Neural progenitor cell (in vitro differentiated cells): ENCODE results near the gene ARAP2. TPM values are rescaled to one million over a fixed set of nuclear protein-coding genes. Genes with fewer than 3 reads are reported as not detected.
A peak's percentile ranks its signal among the peaks of the same experiment; 100 is the strongest.

Experiments used
- DNase-seq: peaks from one replicate; pipeline ENCODE4 v3.0.0-alpha.2; 2016; ENCODE audit warnings: low spot score
- H2AFZ ChIP-seq: fragments of 200-600 bp; sonication (generic); replicated peaks from 2 replicates; pipeline ENCODE4 v1.6.1; 2016; ENCODE audit warnings: antibody characterized with exemption
- H3F3A ChIP-seq: fragments of 200-600 bp; sonication (generic); 2 replicates; pipeline ENCODE4 v1.6.1; 2016; ENCODE audit warnings: antibody characterized with exemption, low read depth
- H3K27ac ChIP-seq: fragments of 200-600 bp; sonication (generic); 2 replicates; pipeline ENCODE4 v1.5.1; 2016; ENCODE audit warnings: mild to moderate bottlenecking
- H3K27me3 ChIP-seq: fragments of 200-600 bp; sonication (generic); 2 replicates; pipeline ENCODE4 v1.6.1; 2016; ENCODE audit warnings: mild to moderate bottlenecking, moderate library complexity
- H3K36me3 ChIP-seq: fragments of 200-600 bp; sonication (generic); 2 replicates; pipeline ENCODE4 v1.5.1; 2016
- H3K4me1 ChIP-seq: fragments of 200-600 bp; sonication (generic); 2 replicates; pipeline ENCODE4 v1.6.1; 2016; ENCODE audit warnings: mixed run types
- H3K4me2 ChIP-seq: fragments of 200-600 bp; sonication (generic); 2 replicates; pipeline ENCODE4 v1.6.1; 2016
- H3K4me3 ChIP-seq: fragments of 200-600 bp; sonication (generic); 2 replicates; pipeline ENCODE4 v1.5.1; 2016
- H3K79me2 ChIP-seq: fragments of 200-600 bp; sonication (generic); 2 replicates; pipeline ENCODE4 v1.6.1; 2016; ENCODE audit warnings: low read depth
- H3K9ac ChIP-seq: fragments of 200-600 bp; sonication (generic); 2 replicates; pipeline ENCODE4 v1.6.1; 2016
- H3K9me3 ChIP-seq: fragments of 200-600 bp; sonication (generic); 2 replicates; pipeline ENCODE4 v1.5.1; 2016; ENCODE audit warnings: low read depth
- H4K20me1 ChIP-seq: fragments of 200-600 bp; sonication (generic); 2 replicates; pipeline ENCODE4 v1.6.1; 2016; ENCODE audit warnings: low read depth
- H3K27ac Mint-ChIP-seq: 3 replicates; pipeline ENCODE4 v1.8.0; 2021; ENCODE audit warnings: mixed read lengths
- H3K27me3 Mint-ChIP-seq: 2 replicates; pipeline ENCODE4 v1.8.0; 2022; ENCODE audit warnings: low read depth, mild to moderate bottlenecking, inconsistent platforms, moderate library complexity, mixed read lengths; ENCODE audit not compliant: insufficient read depth
- H3K36me3 Mint-ChIP-seq: 3 replicates; pipeline ENCODE4 v1.8.0; 2021; ENCODE audit warnings: mixed read lengths
- H3K4me1 Mint-ChIP-seq: 3 replicates; pipeline ENCODE4 v1.8.0; 2021; ENCODE audit warnings: mixed read lengths
- H3K4me3 Mint-ChIP-seq: 3 replicates; pipeline ENCODE4 v1.8.0; 2021; ENCODE audit warnings: mild to moderate bottlenecking, moderate library complexity, mixed read lengths
- H3K9me3 Mint-ChIP-seq: 3 replicates; pipeline ENCODE4 v1.8.0; 2020; ENCODE audit warnings: mixed read lengths
- EZH2 ChIP-seq: fragments of 200-600 bp; sonication (generic); IDR thresholded peaks from 2 replicates; pipeline ENCODE4 v1.6.1; 2017; ENCODE audit warnings: antibody characterized with exemption, mild to moderate bottlenecking, moderate library complexity
- EZH2phosphoT487 ChIP-seq: fragments of 200-600 bp; sonication (generic); IDR thresholded peaks from 2 replicates; pipeline ENCODE4 v1.6.1; 2017; ENCODE audit warnings: antibody characterized with exemption
- total RNA-seq: library from RNA; depleted of rRNA; stranded (reverse); fragments of >200 nt; gene quantifications from 2 replicates; pipeline ENCODE4 v1.2.3, GENCODE V29; 2015; ENCODE audit warnings: low replicate concordance
- TF ChIP-seq, protein P1 (sequence below): fragments of 200-600 bp; sonication (generic); IDR thresholded peaks from 2 replicates; pipeline ENCODE4 v1.5.1; 2017; ENCODE audit warnings: antibody characterized with exemption, mild to moderate bottlenecking

The ARAP2 gene
- total RNA-seq, 1 donor from 2014 or later = 1.6 TPM

DNA sequence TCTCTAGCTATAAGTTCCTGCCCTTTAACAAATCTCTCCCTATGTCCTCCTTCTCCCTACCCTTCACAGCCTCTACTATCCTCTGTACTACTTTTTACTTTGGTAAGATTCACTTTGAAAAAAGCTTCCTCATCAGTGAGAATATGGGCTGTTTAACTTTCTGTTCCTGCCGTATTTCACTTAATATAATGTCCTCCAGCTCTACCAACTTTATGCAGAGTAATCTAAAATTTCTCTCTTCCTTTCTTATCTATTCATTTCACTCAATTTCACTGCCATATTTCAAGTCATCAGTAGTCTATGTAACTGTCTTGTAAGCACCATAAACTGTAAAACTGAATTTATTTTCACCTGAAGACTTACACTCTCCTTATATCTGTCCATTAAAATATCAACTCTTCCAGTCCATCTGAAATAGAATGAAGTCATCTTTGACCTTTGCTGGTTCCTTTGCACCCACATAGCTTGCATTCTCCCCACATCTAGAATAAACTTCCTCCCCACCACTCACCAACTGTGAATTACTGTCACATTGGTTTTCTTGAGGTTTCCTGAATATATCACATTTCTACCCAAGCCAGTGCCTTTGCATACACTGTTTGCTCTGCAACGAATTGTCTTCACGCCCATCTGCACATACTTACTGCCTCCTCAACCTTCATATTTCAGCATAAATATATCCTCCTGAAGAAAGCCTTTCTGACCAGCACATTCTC is 54.6 kb downstream of the ARAP2 start:
- no peaks in the 10 kb centered on the region for H3F3A ChIP-seq
- no peak overlapping the region for H3K4me2 ChIP-seq
- no peaks in the 10 kb centered on the region for H3K4me1 Mint-ChIP-seq
- TF ChIP-seq EZH2phosphoT487 = no peak
- no peak for TF ChIP-seq EZH2
- TF ChIP-seq, protein P1, sequence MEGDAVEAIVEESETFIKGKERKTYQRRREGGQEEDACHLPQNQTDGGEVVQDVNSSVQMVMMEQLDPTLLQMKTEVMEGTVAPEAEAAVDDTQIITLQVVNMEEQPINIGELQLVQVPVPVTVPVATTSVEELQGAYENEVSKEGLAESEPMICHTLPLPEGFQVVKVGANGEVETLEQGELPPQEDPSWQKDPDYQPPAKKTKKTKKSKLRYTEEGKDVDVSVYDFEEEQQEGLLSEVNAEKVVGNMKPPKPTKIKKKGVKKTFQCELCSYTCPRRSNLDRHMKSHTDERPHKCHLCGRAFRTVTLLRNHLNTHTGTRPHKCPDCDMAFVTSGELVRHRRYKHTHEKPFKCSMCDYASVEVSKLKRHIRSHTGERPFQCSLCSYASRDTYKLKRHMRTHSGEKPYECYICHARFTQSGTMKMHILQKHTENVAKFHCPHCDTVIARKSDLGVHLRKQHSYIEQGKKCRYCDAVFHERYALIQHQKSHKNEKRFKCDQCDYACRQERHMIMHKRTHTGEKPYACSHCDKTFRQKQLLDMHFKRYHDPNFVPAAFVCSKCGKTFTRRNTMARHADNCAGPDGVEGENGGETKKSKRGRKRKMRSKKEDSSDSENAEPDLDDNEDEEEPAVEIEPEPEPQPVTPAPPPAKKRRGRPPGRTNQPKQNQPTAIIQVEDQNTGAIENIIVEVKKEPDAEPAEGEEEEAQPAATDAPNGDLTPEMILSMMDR = no peak
- H3K27me3 Mint-ChIP-seq = no peaks in the 10 kb centered on the region
- H3K27ac Mint-ChIP-seq = no peak overlapping the region
- H3K9me3 Mint-ChIP-seq = no peaks in the 10 kb centered on the region
- H4K20me1 ChIP-seq = no peaks in the 10 kb centered on the region
- H3K36me3 Mint-ChIP-seq = no peaks in the 10 kb centered on the region
- H3K27ac ChIP-seq = no peak overlapping the region
- no peaks in the 10 kb centered on the region for H3K27me3 ChIP-seq
- no peaks in the 10 kb centered on the region for H3K9me3 ChIP-seq
- H3K4me3 ChIP-seq = no peak overlapping the region
- H3K79me2 ChIP-seq = no peaks in the 10 kb centered on the region
- H3K4me3 Mint-ChIP-seq = no peak overlapping the region
- H3K9ac ChIP-seq = no peak overlapping the region
- H3K4me1 ChIP-seq = no peaks in the 10 kb centered on the region
- no peaks in the 10 kb centered on the region for H3K36me3 ChIP-seq
- no peak overlapping the region for H2AFZ ChIP-seq
- DNase-seq = no peak

DNA sequence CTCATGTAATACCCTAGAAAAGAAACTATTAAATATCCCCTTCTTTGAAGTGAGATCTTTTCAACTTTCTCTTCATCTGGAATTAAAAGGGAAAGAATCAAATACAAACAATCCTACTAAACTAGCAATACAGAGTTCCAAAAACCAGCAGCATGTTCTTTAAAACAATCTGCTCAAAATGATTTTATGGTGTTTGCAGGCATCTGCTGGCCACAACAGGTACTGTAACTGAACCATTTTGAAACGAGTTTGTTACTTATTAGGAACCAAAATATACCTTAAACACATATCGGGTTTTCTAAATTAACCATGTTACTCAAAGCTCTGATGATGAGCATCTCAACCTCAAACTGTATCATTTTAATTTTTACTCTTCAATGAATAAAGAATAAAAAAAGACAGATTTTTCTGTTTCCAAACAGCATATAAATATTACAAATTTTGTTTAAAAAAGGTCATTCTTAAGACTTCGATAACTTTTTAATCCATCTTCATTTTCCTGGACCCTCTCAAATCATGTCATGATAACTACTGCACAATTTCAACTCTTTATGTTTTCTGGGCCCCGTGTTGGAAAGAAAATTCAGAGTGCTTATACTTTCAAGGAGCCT is 56.5 kb downstream of the ARAP2 start:
- Histone ChIP-seq H3K4me2 (no peak overlapping the region), H3K79me2 (no peaks in the 10 kb centered on the region), H3K4me3 (no peak overlapping the region), H3K27ac (no peak overlapping the region), H3K9ac (no peak overlapping the region), H3K27me3 (no peaks in the 10 kb centered on the region), H3K9me3 (no peaks in the 10 kb centered on the region), H3K36me3 (no peaks in the 10 kb centered on the region), H3F3A (no peaks in the 10 kb centered on the region), H4K20me1 (no peaks in the 10 kb centered on the region), H3K4me1 (peaks cover 13% of the 10 kb centered on the region), H2AFZ (no peak overlapping the region)
- Mint-ChIP-seq H3K27me3 (no peaks in the 10 kb centered on the region), H3K4me3 (no peak overlapping the region), H3K4me1 (peaks cover 7% of the 10 kb centered on the region), H3K9me3 (no peaks in the 10 kb centered on the region), H3K36me3 (no peaks in the 10 kb centered on the region), H3K27ac (no peak overlapping the region)
- peak; percentile 57 for DNase-seq
- TF ChIP-seq EZH2 = no peak
- TF ChIP-seq, protein P1 = peak; percentile 80
- TF ChIP-seq EZH2phosphoT487 = no peak

DNA sequence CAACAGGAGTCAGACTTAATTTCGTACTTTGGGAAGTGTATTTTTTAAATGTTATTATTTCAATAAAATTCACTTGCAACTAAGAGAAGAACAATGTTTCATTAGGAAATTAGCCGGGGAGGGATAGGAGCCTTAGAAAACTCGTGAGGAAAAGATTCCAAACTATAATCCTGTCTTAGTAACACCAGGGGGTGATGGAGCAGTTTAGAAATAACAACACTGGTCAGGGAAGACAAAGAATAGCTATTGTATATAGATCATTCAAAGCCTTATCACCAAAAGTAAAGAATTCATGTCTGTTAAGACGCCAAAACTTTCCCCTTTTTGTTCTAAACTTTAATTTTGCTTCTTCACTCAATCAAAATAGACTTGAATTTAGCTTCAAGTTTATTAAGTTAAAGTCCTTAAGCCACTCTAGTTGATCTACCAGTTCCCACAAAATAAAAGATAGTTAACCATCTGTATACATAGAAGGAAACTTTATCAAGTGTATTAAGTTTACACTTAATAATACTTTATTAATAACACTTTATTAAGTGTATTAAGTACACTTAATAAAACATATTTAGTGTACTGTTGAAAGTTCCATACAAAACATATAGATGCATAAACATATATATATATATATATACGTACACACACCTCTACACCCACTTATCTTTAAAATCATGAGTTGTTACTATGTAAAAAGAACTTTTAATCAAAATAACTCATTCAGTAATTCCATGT is 60.5 kb downstream of the ARAP2 start:
- Mint-ChIP-seq H3K27ac (no peak overlapping the region), H3K36me3 (no peaks in the 10 kb centered on the region), H3K27me3 (no peaks in the 10 kb centered on the region), H3K4me3 (no peak overlapping the region), H3K4me1 (peaks cover 11% of the 10 kb centered on the region), H3K9me3 (no peaks in the 10 kb centered on the region)
- Histone ChIP-seq H3K27me3 (no peaks in the 10 kb centered on the region), H3K79me2 (no peaks in the 10 kb centered on the region), H3K4me2 (peak overlapping the region; percentile 47), H3K9ac (no peak overlapping the region), H4K20me1 (no peaks in the 10 kb centered on the region), H3K4me3 (no peak overlapping the region), H2AFZ (no peak overlapping the region), H3K4me1 (peaks cover 13% of the 10 kb centered on the region), H3F3A (no peaks in the 10 kb centered on the region), H3K9me3 (no peaks in the 10 kb centered on the region), H3K36me3 (no peaks in the 10 kb centered on the region), H3K27ac (no peak overlapping the region)
- TF ChIP-seq EZH2 = no peak
- TF ChIP-seq, protein P1 = no peak
- peak; percentile 71 for DNase-seq
